ENCODE results near the gene MB.
A peak's percentile ranks its signal among the peaks of the same experiment; 100 is the strongest.
"Not testable (repeated sequence)": the region's sequence is repeated elsewhere in the genome, so short reads cannot be mapped to it uniquely, and the experiment has no call there.

The MB gene

GRCh38 chr22:35625763-35626432 is 8.8 kb upstream of the MB start:
- DNase-seq (ENCODE audit: low spot score) (no peak), ATAC-seq (ENCODE audit: low read depth) (no peak)
- Histone ChIP-seq H3K27ac (ENCODE audit: poor library complexity, severe bottlenecking) (no peak overlapping the region), H3K36me3 (ENCODE audit: low read depth) (no peaks in the 10 kb centered on the region), H3K9me3 (ENCODE audit: severe bottlenecking) (no peaks in the 10 kb centered on the region), H3K4me1 (ENCODE audit: insufficient read depth, poor library complexity, severe bottlenecking) (peaks cover 24% of the 10 kb centered on the region), H3K4me3 (ENCODE audit: severe bottlenecking) (no peak overlapping the region), H3K27me3 (ENCODE audit: insufficient read depth, poor library complexity, severe bottlenecking) (no peaks in the 10 kb centered on the region)
- TF ChIP-seq CTCF (IDR thresholded peaks at IDR 0.05; ENCODE audit: poor library complexity, severe bottlenecking), result no peak

- no peak for TF ChIP-seq CTCF (IDR thresholded peaks at IDR 0.05; ENCODE audit: poor library complexity, severe bottlenecking)
- H3K4me1 ChIP-seq (ENCODE audit: insufficient read depth, poor library complexity, severe bottlenecking), result peaks cover 23% of the 10 kb centered on the region
- H3K27ac ChIP-seq (ENCODE audit: poor library complexity, severe bottlenecking), result no peak overlapping the region
- DNase-seq (ENCODE audit: low spot score) (no peak), ATAC-seq (ENCODE audit: low read depth) (no peak)
- H3K9me3 ChIP-seq (ENCODE audit: severe bottlenecking), result no peaks in the 10 kb centered on the region
- H3K4me3 ChIP-seq (ENCODE audit: severe bottlenecking), result no peak overlapping the region
- no peaks in the 10 kb centered on the region for H3K36me3 ChIP-seq (ENCODE audit: low read depth)
- H3K27me3 ChIP-seq (ENCODE audit: insufficient read depth, poor library complexity, severe bottlenecking), result no peaks in the 10 kb centered on the region
Measured at GRCh38 chr22:35624547-35624946, 7.4 kb upstream of the MB start.

- not testable (repeated sequence) for ATAC-seq (ENCODE audit: low read depth); H3K27ac ChIP-seq (ENCODE audit: poor library complexity, severe bottlenecking); DNase-seq (ENCODE audit: low spot score); H3K4me3 ChIP-seq (ENCODE audit: severe bottlenecking); H3K36me3 ChIP-seq (ENCODE audit: low read depth); H3K9me3 ChIP-seq (ENCODE audit: severe bottlenecking); H3K27me3 ChIP-seq (ENCODE audit: insufficient read depth, poor library complexity, severe bottlenecking)
- H3K4me1 ChIP-seq (ENCODE audit: insufficient read depth, poor library complexity, severe bottlenecking), result peaks cover 16% of the 10 kb centered on the region
Measured at GRCh38 chr22:35623885-35624284, 6.8 kb upstream of the MB start.

- DNase-seq (ENCODE audit: low spot score) (no peak), ATAC-seq (ENCODE audit: low read depth) (peak; percentile 54)
- Histone ChIP-seq H3K27me3 (ENCODE audit: insufficient read depth, poor library complexity, severe bottlenecking) (no peaks in the 10 kb centered on the region), H3K4me1 (ENCODE audit: insufficient read depth, poor library complexity, severe bottlenecking) (peaks cover 7% of the 10 kb centered on the region), H3K4me3 (ENCODE audit: severe bottlenecking) (no peak overlapping the region), H3K27ac (ENCODE audit: poor library complexity, severe bottlenecking) (peak overlapping the region; percentile 8), H3K9me3 (ENCODE audit: severe bottlenecking) (no peaks in the 10 kb centered on the region), H3K36me3 (ENCODE audit: low read depth) (no peaks in the 10 kb centered on the region)
- TF ChIP-seq CTCF (IDR thresholded peaks at IDR 0.05; ENCODE audit: poor library complexity, severe bottlenecking), result no peak
Measured at GRCh38 chr22:35622191-35622913, 5.2 kb upstream of the MB start.

GRCh38 chr22:35621451-35621850 is 4.3 kb upstream of the MB start:
- no peak overlapping the region for H3K27ac ChIP-seq (ENCODE audit: poor library complexity, severe bottlenecking)
- peaks cover 7% of the 10 kb centered on the region for H3K4me1 ChIP-seq (ENCODE audit: insufficient read depth, poor library complexity, severe bottlenecking)
- no peaks in the 10 kb centered on the region for H3K9me3 ChIP-seq (ENCODE audit: severe bottlenecking)
- no peaks in the 10 kb centered on the region for H3K36me3 ChIP-seq (ENCODE audit: low read depth)
- no peak for TF ChIP-seq CTCF (IDR thresholded peaks at IDR 0.05; ENCODE audit: poor library complexity, severe bottlenecking)
- no peak overlapping the region for H3K4me3 ChIP-seq (ENCODE audit: severe bottlenecking)
- no peaks in the 10 kb centered on the region for H3K27me3 ChIP-seq (ENCODE audit: insufficient read depth, poor library complexity, severe bottlenecking)
- DNase-seq (ENCODE audit: low spot score) (no peak), ATAC-seq (ENCODE audit: low read depth) (no peak)
